Measurements from ENCODE around the gene KCNQ1.

Gene KCNQ1

DNA sequence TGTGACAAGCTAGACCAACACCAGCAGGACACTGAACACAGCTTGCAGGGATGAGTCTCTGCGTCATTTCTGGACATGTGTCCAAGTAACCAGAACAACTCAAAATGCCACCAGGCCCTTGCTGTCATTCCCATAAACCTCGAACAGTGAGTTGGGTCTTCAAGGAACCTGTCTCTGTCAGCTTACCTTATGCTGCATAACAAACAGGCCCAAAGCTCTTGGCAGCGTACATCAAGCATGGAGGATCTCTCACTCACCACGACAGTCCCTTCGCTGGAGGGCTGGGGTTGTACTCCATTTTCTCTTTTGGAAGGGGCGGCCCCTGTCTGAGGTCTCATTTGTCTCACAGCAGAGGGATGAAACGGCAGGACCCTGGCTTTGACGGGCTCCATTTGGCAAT lies 434.0 kb downstream of the KCNQ1 start:
- no peak for DNase-seq

DNA sequence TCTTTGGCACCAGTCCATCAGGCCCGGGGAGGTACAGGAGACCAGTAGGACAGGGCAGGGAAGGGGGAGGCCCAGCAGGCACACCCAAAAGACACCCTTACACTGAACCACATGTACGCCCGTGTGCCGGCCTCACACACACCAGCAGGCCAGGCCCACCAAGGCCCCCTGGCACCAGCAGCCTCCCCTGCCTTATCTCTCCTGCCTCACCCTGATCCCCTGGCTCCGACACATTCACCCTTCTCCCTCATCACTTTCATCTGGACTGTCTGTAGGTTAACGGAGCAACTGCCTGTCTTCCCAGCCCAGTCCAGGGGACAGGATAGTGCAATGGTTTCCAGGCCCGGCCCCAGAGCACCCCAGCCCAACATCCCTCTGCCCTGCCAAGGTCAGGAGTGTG lies 435.8 kb downstream of the KCNQ1 start:
- no peak for DNase-seq

DNA sequence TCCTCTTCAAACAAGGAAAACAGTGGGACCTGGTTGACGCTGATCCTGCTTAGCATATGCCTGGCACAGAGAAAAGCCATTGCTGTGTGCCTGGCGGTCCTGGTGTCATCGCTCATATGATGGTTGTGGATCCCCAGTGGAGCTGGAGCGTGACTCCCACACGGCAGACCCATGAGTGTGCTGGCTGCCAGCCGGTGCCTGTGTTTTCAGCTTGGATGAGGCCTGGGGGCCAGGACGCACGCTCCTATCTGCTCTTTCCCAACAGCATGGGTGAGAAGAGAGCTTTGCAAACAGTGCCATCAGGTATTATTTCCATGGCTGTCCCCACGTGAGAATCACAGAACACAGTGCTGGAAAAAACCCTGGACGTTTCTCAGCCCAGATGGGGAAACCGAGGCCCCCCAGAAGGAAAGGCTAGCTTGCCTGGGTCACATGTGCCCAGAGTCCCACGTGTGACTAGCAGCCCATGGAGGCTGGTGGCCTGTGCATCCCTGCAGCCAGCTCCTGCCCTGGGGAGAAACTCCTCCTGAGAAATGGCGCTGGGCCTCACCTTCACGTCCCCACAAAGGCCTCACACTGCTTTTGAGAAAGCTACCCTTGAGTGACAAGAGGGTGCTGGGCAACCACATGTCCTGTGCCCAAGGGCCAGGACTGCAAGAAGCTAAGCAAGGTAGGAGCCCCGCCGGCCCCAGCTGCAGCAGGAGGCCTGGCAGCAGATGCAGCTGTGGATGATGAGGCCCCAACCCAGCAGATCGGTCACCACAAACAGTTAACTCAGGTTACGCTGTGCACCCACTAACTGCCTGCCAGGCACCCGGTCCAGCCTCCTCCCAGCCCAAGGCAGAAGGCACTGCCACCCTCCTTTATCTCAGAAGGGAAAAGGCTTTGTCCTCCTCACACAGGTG lies 436.5 kb downstream of the KCNQ1 start:
- DNase-seq = no peak

- DNase-seq = no peak
These were observed 437.2 kb downstream of the KCNQ1 start for GRCh38 chr11:2881981-2882375.

GRCh38 chr11:2882396-2883110 lies 437.7 kb downstream of the KCNQ1 start:
- DNase-seq = no peak

GRCh38 chr11:2883640-2883978 lies 438.8 kb downstream of the KCNQ1 start:
- DNase-seq = no peak

DNA sequence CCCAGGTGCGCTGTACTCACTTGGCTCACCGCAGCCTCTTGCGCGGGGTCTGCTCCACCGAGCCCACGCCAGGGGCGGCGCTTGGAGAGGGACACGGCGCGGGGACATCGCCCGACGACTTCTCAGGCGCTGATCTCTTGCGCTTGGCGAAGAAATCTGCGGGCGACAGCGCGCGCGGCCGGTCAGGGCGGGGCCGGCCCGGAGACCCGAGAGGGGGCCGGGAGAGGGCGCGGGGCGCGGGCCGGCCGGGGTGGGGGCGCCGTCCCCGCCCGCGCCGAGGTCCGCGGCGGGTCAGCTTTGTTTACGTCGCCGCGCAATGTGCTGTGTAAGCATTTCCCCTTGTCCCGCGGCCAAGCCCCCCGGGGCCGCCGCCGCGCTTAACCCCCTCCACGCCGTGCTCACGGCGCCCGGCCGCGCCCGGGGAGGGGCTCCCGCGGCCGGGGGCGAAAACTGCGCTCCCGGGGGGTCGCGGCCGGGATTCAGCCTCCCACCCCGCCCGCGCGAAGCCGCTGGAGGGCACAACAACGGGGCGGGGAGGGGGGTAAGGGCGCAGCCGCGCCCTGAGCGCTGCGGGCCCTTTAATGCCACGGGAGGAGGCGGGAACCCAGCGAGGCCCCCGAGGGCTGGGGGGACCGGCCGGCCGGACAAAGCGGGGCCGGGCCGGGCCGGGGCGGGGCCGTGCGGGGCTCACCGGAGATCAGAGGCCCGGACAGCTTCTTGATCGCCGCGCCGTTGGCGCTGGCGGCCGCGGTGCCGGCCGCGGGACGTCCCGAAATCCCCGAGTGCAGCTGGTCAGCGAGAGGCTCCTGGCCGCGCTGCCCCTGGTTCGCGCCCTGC lies 439.4 kb downstream of the KCNQ1 start:
- DNase-seq = no peak

DNA sequence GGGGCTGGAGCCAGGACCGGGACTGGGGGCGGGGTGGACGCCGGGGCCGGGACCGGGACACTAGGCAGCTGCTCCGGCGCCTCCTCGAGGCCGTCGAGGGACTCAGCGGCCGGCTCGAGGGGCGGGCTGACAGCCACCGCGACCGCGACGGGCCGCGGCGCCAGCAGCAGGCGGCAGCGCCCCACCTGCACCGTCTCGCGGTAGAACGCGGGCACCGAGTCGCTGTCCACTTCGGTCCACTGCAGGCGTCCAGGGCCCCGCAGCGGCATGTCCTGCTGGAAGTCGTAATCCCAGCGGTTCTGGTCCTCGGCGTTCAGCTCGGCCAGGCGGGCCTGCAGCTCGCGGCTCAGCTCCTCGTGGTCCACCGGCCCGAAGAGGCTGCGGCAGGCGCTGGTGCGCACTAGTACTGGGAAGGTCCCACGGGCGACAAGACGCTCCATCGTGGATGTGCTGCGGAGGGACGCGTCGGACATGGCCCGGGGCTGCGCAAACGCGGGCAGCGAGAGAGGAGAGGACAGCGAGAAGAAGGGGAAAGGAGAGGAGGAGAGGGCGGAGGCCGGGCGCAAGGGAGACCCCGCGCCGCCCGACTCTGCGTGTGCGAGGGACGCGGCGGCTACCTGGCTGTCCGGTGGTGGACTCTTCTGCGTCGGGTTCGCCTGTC lies 440.3 kb downstream of the KCNQ1 start:
- no peak for DNase-seq

DNA sequence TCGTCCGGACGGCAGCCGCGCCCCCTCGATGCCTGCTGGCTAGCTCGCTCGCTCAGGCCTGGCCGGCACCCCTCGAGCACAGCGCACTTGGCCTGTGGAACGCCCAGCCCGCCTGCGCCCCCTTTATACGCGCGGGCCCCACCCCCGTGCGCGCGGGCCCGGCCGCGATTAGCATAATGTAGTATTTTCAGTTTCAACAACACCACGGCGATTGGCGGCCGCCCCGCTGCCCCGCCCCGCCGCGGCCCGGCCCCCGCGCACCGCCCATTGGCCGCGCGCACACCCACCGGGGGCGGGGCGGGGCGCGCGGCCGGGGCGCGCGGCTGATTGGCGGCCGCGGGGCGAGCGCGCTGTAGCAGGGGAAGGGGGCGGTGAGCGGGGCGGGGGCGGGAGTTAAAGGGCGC lies 440.9 kb downstream of the KCNQ1 start, which contains the start of gene CDKN1C:
CDKN1C (minus strand) TSS at position 98 of the 404 bp plus-strand sequence. CDS start 319 bp downstream, outside the sequence.
- peak; percentile 74 for DNase-seq

- no peak for DNase-seq
These were observed 441.5 kb downstream of the KCNQ1 start for GRCh38 chr11:2886191-2886894.

GRCh38 chr11:2886936-2887335 lies 442.1 kb downstream of the KCNQ1 start:
- DNase-seq = no peak

DNA sequence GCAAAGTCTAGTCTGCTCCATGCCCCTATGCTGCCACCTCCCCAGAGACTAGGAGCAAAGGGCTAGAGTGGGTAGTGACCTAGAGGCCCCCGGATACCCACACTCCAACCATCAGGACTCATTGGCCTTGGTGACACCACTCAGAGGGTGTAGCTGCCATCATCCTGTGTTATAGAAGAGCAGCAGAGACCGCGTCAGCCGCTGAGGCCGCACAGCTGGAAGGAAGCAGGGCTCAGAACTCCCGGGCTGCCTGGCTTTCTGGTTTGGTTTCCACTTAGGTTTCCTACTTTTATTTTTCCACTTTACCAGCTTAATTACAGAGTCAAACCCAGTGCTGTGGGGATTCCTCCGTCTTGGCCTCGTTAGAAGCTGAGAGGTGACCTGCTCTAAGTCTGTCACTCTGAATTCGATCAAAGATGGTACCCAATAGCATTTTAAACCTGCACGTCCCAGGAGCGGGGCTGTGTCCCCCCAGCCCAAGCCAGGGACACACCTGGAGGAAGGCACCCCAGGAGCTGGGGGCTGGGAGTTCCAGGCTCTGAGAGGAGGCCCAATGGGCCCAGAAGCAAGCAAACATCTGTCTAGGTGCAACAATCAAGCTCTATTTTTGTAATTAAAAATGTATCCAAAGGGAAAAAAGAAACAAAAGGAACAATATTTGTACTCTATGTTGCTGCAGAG lies 442.8 kb downstream of the KCNQ1 start:
- DNase-seq = no peak

DNA sequence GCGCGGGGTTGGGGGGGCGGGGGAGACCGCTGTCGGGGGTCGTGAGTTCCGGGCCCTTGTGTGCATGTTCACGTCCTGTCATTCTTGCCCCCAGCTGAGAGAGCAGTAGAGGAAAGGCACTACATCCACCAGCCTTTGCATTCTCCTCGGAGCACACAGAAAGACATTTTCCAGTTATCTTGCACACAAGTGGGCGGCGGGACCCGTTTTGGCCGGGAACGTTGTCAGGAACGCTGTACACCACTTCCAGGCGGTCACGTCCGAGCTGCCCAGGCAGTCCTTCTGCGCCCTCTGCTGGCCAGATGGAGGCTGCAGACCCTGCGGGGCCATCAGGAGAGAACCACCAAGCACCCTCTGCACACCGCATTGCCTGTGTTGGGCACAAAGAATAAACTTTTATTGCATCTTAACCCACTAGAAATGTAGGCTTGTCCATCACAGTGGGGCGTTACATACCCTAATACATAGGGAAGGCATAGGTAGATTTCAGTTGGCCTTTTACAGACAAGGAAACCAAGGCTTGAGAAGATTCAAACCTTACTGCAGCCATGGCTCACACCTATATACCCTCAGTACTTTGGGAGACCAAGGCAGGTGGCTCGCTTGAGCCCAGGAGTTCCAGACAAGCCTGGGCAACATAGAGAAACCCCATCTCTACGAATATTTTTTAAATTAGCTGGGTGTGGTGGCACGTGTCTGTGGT lies 443.6 kb downstream of the KCNQ1 start:
- peak; percentile 84 for DNase-seq

DNA sequence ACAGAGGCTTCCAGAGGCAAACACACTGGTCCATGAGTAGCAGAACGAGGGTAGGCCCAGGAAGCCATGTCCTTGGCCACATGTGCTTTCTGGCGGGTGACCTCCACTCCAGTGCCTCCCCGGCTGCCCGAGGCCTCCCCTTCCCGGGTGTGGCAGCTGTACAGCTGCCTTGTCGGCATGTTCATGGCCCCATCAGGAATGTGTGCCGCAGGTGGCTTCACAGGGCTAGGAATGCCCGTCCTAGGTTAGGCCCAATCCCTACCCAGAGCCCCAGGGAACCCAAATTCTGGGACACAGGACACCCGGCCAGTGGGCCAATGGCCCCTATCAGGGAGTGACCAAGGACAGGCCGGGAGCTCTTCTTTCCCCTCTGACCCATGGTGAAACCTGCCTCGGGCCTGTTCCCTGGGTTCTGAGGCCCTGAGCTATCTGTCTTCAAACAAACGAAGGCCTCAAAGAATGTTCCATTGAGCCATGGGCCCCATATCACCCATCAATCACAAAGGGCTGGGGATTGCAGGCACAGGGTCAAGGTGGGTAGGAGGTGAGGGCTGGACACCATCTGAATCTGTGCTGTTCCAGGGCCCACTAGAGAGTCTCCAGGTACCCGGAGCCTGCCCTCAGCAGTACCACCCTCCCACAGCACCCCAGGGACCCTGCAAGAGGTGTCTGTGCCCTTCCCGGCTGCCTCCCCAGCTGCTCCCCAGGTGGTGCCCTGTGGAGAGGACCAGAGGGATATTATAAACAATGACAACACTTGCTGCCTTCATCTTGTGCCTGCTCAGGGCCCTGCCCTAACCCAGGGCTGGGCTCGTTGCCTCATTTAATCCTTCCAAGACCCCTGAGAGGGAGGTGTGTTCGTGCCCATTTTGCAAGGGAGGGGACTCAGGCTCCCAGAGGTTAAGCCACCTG lies 444.8 kb downstream of the KCNQ1 start:
- DNase-seq = no peak

GRCh38 chr11:2890466-2891294 lies 445.9 kb downstream of the KCNQ1 start:
- no peak for DNase-seq

GRCh38 chr11:2891326-2892214 lies 446.8 kb downstream of the KCNQ1 start:
- DNase-seq = no peak

GRCh38 chr11:2892215-2892966 lies 447.6 kb downstream of the KCNQ1 start:
- peak; percentile 68 for DNase-seq

Measured in stimulated activated CD4-positive, alpha-beta T cell treated with anti-CD3 and anti-CD28 coated beads, Interleukin-1b, Interleukin-23, amount 100 ng/mL, for 48 hours (primary cell).